Panc1 (cell line): ENCODE results near the gene PHF2. TPM values are rescaled to one million over a fixed set of nuclear protein-coding genes. Genes with fewer than 3 reads are reported as not detected.

Experiments
- ATAC-seq: fragments of 200-7000 bp; cut with Tn5 transposase; 2 replicates; pipeline ENCODE4 v1.9.1; 2020; ENCODE audit warnings: mild to moderate bottlenecking, moderate library complexity
- BruUV-seq: library from RNA; stranded (reverse); fragments of 400-500 nt; replicated peaks from 2 replicates; lab custom pipeline; 2021; lab: Mats Ljungman, UMichigan
- CTCF ChIA-PET: fragments of 300-600 bp; sonication (Branson Sonifier 250); formaldehyde crosslinking; loops from one replicate; lab custom pipeline; 2022; ENCODE audit warnings: antibody characterized with exemption; lab: Charles Lee
- POLR2A ChIA-PET: fragments of 300-600 bp; sonication (Branson Sonifier 250); formaldehyde crosslinking; loops from one replicate; lab custom pipeline; 2022; ENCODE audit warnings: antibody characterized with exemption; lab: Charles Lee
- DNase-seq: peaks from one replicate; pipeline ENCODE4 v3.0.0-alpha.2; 2010; ENCODE audit warnings: low read depth, low spot score
- H3K27ac ChIP-seq: 2 replicates; pipeline ENCODE4 v1.5.1; 2011; ENCODE audit warnings: mild to moderate bottlenecking, low read length, inconsistent platforms
- H3K27me3 ChIP-seq: fragments of 200-500 bp; sonication (Bioruptor generic); 2 replicates; pipeline ENCODE4 v1.6.0; 2014; ENCODE audit warnings: low read length, inconsistent platforms; ENCODE audit not compliant: control insufficient read depth, insufficient read depth
- H3K36me3 ChIP-seq: fragments of 200-500 bp; sonication (Bioruptor generic); 2 replicates; pipeline ENCODE4 v1.5.1; 2014; ENCODE audit warnings: inconsistent platforms, mild to moderate bottlenecking, low read length, moderate library complexity; ENCODE audit not compliant: control insufficient read depth, insufficient read depth
- H3K4me1 ChIP-seq: 2 replicates; pipeline ENCODE4 v1.5.1; 2011; ENCODE audit warnings: inconsistent platforms, mild to moderate bottlenecking, low read length, moderate library complexity; ENCODE audit not compliant: control insufficient read depth, insufficient read depth
- H3K4me3 ChIP-seq, 2 experiments: 2 replicates each; pipeline ENCODE4 v1.5.1; 2011 to 2012; ENCODE audit warnings: low read depth in 2 of 2, low read length in 2 of 2, mild to moderate bottlenecking in 2 of 2, inconsistent platforms in 1 of 2, moderate library complexity in 1 of 2
- H3K9me3 ChIP-seq: fragments of 200-500 bp; sonication (Bioruptor generic); 2 replicates; pipeline ENCODE4 v1.5.1; 2014; ENCODE audit warnings: low read depth, mild to moderate bottlenecking, inconsistent platforms, low read length, moderate library complexity; ENCODE audit not compliant: control insufficient read depth, insufficient read depth
- CTCF ChIP-seq: fragments of 450-650 bp; IDR thresholded peaks from 2 replicates; pipeline ENCODE4 v1.5.1; 2017; ENCODE audit warnings: mild to moderate bottlenecking
- POLR2AphosphoS5 ChIP-seq: IDR thresholded peaks from 2 replicates; pipeline ENCODE4 v1.6.1; 2012; ENCODE audit warnings: mild to moderate bottlenecking, low read depth, low read length, moderate library complexity
- REST ChIP-seq, 2 experiments: IDR thresholded peaks; 2 replicates each; pipeline ENCODE4 v1.6.1; 2011 to 2012; ENCODE audit warnings: low read depth in 2 of 2, control low read depth in 1 of 2, low read length in 1 of 2, mild to moderate bottlenecking in 1 of 2, moderate library complexity in 1 of 2; ENCODE audit not compliant: insufficient read depth in 1 of 2
- SIN3A ChIP-seq: IDR thresholded peaks from 2 replicates; pipeline ENCODE4 v1.6.1; 2012; ENCODE audit warnings: low read depth, mild to moderate bottlenecking, low read length, moderate library complexity, borderline replicate concordance; ENCODE audit not compliant: insufficient read depth
- TCF7L2 ChIP-seq: IDR thresholded peaks from 2 replicates; pipeline ENCODE4 v1.6.1; 2011; ENCODE audit warnings: mild to moderate bottlenecking, low read depth, low read length, inconsistent platforms
- in situ Hi-C: cut with HindIII; loops from 2 replicates; pipeline ENCODE4 v1.10.0; 2016; ENCODE audit warnings: low sequenced_read_pairs, low pct_unique_long_range_greater_than_20kb
- intact Hi-C: fragments of 100-400 bp; cut with micrococcal nuclease; formaldehyde crosslinking; loops from one replicate; pipeline ENCODE4 v1.10.0; 2022; ENCODE audit not compliant: unreplicated experiment
- total RNA-seq: library from RNA; stranded (reverse); gene quantifications from one replicate; pipeline ENCODE4 v1.2.1, GENCODE V29; 2021; ENCODE audit not compliant: unreplicated experiment

PHF2 gene
- total RNA-seq, 1 experiment from 2014 or later, result 16.6 TPM

- in situ Hi-C loops, result no loop called here
- no peaks in the 10 kb centered on the region for H3K36me3 ChIP-seq
- CTCF ChIA-PET, result interaction anchor here (0.6 kb wide), 1 partner anchor 164 kb away, joined by 4 read pairs; no protein-coding TSS in a partner anchor
- POLR2A ChIA-PET, result no interaction called here
- no TSS peak for BruUV-seq
- H3K9me3 ChIP-seq, result no peaks in the 10 kb centered on the region; the same call in 1 of the 2 replicates
- DNase-seq (no peak), ATAC-seq (no peak)
- no peak for TF ChIP-seq CTCF
- no peak for TF ChIP-seq TCF7L2
- no peak for TF ChIP-seq POLR2AphosphoS5
- TF ChIP-seq REST (IDR thresholded peaks at IDR 0.05; ENCODE audit: insufficient read depth in 1 of 2, low read depth in 2 of 2, low read length in 1 of 2), result no peak
- no peak for TF ChIP-seq SIN3A
- intact Hi-C loops, result no loop called here
- H3K27ac ChIP-seq, result no peak overlapping the region
- H3K27me3 ChIP-seq, result no peaks in the 10 kb centered on the region
- H3K4me1 ChIP-seq, result peaks cover 10% of the 10 kb centered on the region
- no peak overlapping the region for H3K4me3 ChIP-seq
Measured at GRCh38 chr9:93582550-93582949, 6.2 kb downstream of the PHF2 start.

GRCh38 chr9:93585259-93585658 is 8.9 kb downstream of the PHF2 start:
- POLR2A ChIA-PET, result no interaction called here
- Histone ChIP-seq H3K27ac (no peak overlapping the region), H3K9me3 (no peaks in the 10 kb centered on the region; the same call in 1 of the 2 replicates), H3K4me1 (no peaks in the 10 kb centered on the region; the same call in none of the 2 replicates), H3K36me3 (no peaks in the 10 kb centered on the region), H3K27me3 (no peaks in the 10 kb centered on the region), H3K4me3 (no peak overlapping the region)
- no peak for ATAC-seq
- BruUV-seq, result no TSS peak
- TF ChIP-seq TCF7L2, result no peak
- TF ChIP-seq SIN3A, result no peak
- no peak for TF ChIP-seq CTCF
- TF ChIP-seq REST (IDR thresholded peaks at IDR 0.05; ENCODE audit: insufficient read depth in 1 of 2, low read depth in 2 of 2, low read length in 1 of 2), result no peak
- no peak for TF ChIP-seq POLR2AphosphoS5
- intact Hi-C loops, result no loop called here
- in situ Hi-C loops, result no loop called here
- CTCF ChIA-PET, result no interaction called here
- DNase-seq, result no peak
